HEK293 (cell line): ENCODE data around the gene ABLIM2.

ENCODE experiments used
- CTCF ChIA-PET: fragments of 350-600 bp; formaldehyde crosslinking; extraction: SDS; loops from one replicate; lab custom pipeline; 2021; ENCODE audit warnings: antibody characterized with exemption; lab: Yijun Ruan, JAX
- POLR2A ChIA-PET: fragments of 300-600 bp; formaldehyde crosslinking; extraction: SDS; loops from one replicate; lab custom pipeline; 2020; ENCODE audit warnings: antibody characterized with exemption, inconsistent platforms; lab: Yijun Ruan, JAX
- H3K27ac ChIP-seq: fragments of 200-500 bp; sonication (Bioruptor generic); 2 replicates; pipeline ENCODE4 v1.5.1; 2014; ENCODE audit warnings: low read depth, low read length, control low read depth, inconsistent platforms; ENCODE audit errors: extremely low read depth
- H3K36me3 ChIP-seq, 2 experiments: fragments of 200-500 bp in 1 of 2; sonication (Bioruptor generic) in 1 of 2; 1 replicate in 1 of 2; 2 replicates in 1 of 2; pipeline ENCODE4 v1.5.1; 2014 to 2017; ENCODE audit warnings: inconsistent platforms in 2 of 2, low read length in 2 of 2; ENCODE audit not compliant: control insufficient read depth in 2 of 2, insufficient read depth in 1 of 2
- H3K4me1 ChIP-seq: fragments of 200-500 bp; sonication (Bioruptor generic); 2 replicates; pipeline ENCODE4 v1.5.1; 2014; ENCODE audit warnings: mild to moderate bottlenecking, low read length, inconsistent platforms; ENCODE audit not compliant: control insufficient read depth, insufficient read depth
- H3K4me3 ChIP-seq: 2 replicates; pipeline ENCODE4 v1.5.1; 2011; ENCODE audit warnings: low read depth, mild to moderate bottlenecking, control low read depth, low read length, moderate library complexity
- H3K9me3 ChIP-seq: fragments of 200-500 bp; sonication (Bioruptor generic); 2 replicates; pipeline ENCODE4 v1.5.1; 2014; ENCODE audit warnings: low read depth, low read length, inconsistent platforms; ENCODE audit not compliant: control insufficient read depth, insufficient read depth
- HOXA7 ChIP-seq: sonication (generic); formaldehyde crosslinking; IDR thresholded peaks from 2 replicates; pipeline ENCODE4 v1.8.1; 2022; ENCODE audit warnings: missing genetic modification reagents, borderline replicate concordance
- IKZF3 ChIP-seq: fragments of 450-650 bp; IDR thresholded peaks from 2 replicates; pipeline ENCODE4 v1.5.0; 2018; ENCODE audit warnings: missing biosample characterization, mild to moderate bottlenecking, missing genetic modification characterization, moderate library complexity
- PATZ1 ChIP-seq: fragments of 450-650 bp; formaldehyde crosslinking; IDR thresholded peaks from 2 replicates; pipeline ENCODE4 v1.5.1; 2016; ENCODE audit warnings: missing biosample characterization, missing genetic modification characterization
- SP3 ChIP-seq: fragments of 450-650 bp; formaldehyde crosslinking; IDR thresholded peaks from 2 replicates; pipeline ENCODE4 v1.5.1; 2016; ENCODE audit warnings: missing biosample characterization, missing genetic modification characterization
- ZBTB21 ChIP-seq: fragments of 450-650 bp; formaldehyde crosslinking; IDR thresholded peaks from 2 replicates; pipeline ENCODE4 v1.5.1; 2017; ENCODE audit warnings: missing biosample characterization, missing genetic modification characterization
- ZFHX2 ChIP-seq: fragments of 450-650 bp; formaldehyde crosslinking; conservative IDR thresholded peaks from 2 replicates; pipeline ENCODE4 v1.5.1; 2016; ENCODE audit warnings: missing biosample characterization, missing genetic modification characterization
- ZFP37 ChIP-seq: fragments of 450-650 bp; formaldehyde crosslinking; IDR thresholded peaks from 2 replicates; pipeline ENCODE4 v1.5.1; 2016; ENCODE audit warnings: missing biosample characterization, missing genetic modification characterization
- ZNF133 ChIP-seq: fragments of 450-650 bp; formaldehyde crosslinking; IDR thresholded peaks from 2 replicates; pipeline ENCODE4 v1.5.1; 2016; ENCODE audit warnings: missing biosample characterization, missing genetic modification characterization
- ZNF221 ChIP-seq: fragments of 450-650 bp; formaldehyde crosslinking; IDR thresholded peaks from 2 replicates; pipeline ENCODE4 v1.5.1; 2017; ENCODE audit warnings: missing biosample characterization, missing genetic modification characterization, borderline replicate concordance
- ZNF23 ChIP-seq: fragments of 450-650 bp; formaldehyde crosslinking; IDR thresholded peaks from 2 replicates; pipeline ENCODE4 v1.5.1; 2016; ENCODE audit warnings: missing biosample characterization, missing genetic modification characterization, borderline replicate concordance
- ZNF26 ChIP-seq: fragments of 450-650 bp; formaldehyde crosslinking; IDR thresholded peaks from 2 replicates; pipeline ENCODE4 v1.5.1; 2016; ENCODE audit warnings: missing biosample characterization, missing genetic modification characterization
- ZNF350 ChIP-seq: fragments of 450-650 bp; formaldehyde crosslinking; IDR thresholded peaks from 2 replicates; pipeline ENCODE4 v1.5.0; 2017; ENCODE audit warnings: missing biosample characterization, mild to moderate bottlenecking, missing genetic modification characterization
- ZNF426 ChIP-seq: fragments of 450-650 bp; formaldehyde crosslinking; IDR thresholded peaks from 2 replicates; pipeline ENCODE4 v1.5.1; 2017; ENCODE audit warnings: missing biosample characterization, missing genetic modification characterization, mild to moderate bottlenecking, inconsistent platforms, moderate library complexity
- ZNF621 ChIP-seq: fragments of 450-650 bp; formaldehyde crosslinking; IDR thresholded peaks from 2 replicates; pipeline ENCODE4 v1.5.1; 2017; ENCODE audit warnings: missing biosample characterization, missing genetic modification characterization
- ZNF791 ChIP-seq: fragments of 450-650 bp; formaldehyde crosslinking; IDR thresholded peaks from 2 replicates; pipeline ENCODE4 v1.5.1; 2016; ENCODE audit warnings: missing biosample characterization, missing genetic modification characterization
- ZSCAN4 ChIP-seq: fragments of 450-650 bp; formaldehyde crosslinking; IDR thresholded peaks from 2 replicates; pipeline ENCODE4 v1.5.1; 2017; ENCODE audit warnings: missing biosample characterization, missing genetic modification characterization
- TF ChIP-seq, protein P1 (sequence below): fragments of 450-650 bp; formaldehyde crosslinking; IDR thresholded peaks from 2 replicates; pipeline ENCODE4 v1.5.1; 2016; ENCODE audit warnings: missing biosample characterization, missing genetic modification characterization
- TF ChIP-seq, protein P2 (sequence below): fragments of 450-650 bp; formaldehyde crosslinking; IDR thresholded peaks from 2 replicates; pipeline ENCODE4 v1.5.1; 2017; ENCODE audit warnings: missing biosample characterization, mild to moderate bottlenecking, missing genetic modification characterization, moderate library complexity
- TF ChIP-seq, protein P3 (sequence below): fragments of 450-650 bp; formaldehyde crosslinking; IDR thresholded peaks from 2 replicates; pipeline ENCODE4 v1.5.1; 2017; ENCODE audit warnings: missing biosample characterization, missing genetic modification characterization

ABLIM2 gene

DNA sequence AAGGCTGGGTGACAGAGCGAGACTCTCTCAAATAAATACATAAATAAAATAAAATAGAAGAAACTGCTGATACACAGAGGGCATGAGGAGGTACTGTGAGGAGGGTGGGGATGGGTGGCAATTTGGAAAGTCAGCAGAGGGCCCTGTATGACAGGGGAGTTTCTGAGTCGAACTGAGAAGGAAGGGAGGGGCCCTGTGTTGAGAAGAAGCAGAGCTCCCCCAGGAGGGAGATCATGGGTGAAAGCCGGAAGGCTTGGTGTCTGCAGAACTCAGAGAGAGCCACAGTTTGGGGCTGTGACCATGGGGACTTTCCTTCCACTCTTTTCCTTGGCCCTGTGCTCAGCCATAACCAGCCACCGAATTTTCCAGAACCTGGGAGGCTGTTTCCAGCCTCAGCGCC, 194.2 kb downstream of the ABLIM2 start:
- no peaks in the 10 kb centered on the region for H3K36me3 ChIP-seq
- TF ChIP-seq ZNF621: no peak
- TF ChIP-seq SP3 (tag by site-specific recombination): no peak
- no peak for TF ChIP-seq ZNF426 (tag by site-specific recombination)
- TF ChIP-seq ZNF23 (tag by site-specific recombination): no peak
- no peak for TF ChIP-seq ZFHX2 (tag by site-specific recombination)
- no peak for TF ChIP-seq ZBTB21
- TF ChIP-seq ZFP37 (tag by site-specific recombination): no peak
- TF ChIP-seq, protein P1, sequence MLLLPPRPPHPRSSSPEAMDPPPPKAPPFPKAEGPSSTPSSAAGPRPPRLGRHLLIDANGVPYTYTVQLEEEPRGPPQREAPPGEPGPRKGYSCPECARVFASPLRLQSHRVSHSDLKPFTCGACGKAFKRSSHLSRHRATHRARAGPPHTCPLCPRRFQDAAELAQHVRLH (tag by site-specific recombination): no peak
- TF ChIP-seq HOXA7 (CRISPR knock-in tag): no peak
- TF ChIP-seq ZNF791: no peak
- TF ChIP-seq ZSCAN4: no peak
- TF ChIP-seq, protein P2, sequence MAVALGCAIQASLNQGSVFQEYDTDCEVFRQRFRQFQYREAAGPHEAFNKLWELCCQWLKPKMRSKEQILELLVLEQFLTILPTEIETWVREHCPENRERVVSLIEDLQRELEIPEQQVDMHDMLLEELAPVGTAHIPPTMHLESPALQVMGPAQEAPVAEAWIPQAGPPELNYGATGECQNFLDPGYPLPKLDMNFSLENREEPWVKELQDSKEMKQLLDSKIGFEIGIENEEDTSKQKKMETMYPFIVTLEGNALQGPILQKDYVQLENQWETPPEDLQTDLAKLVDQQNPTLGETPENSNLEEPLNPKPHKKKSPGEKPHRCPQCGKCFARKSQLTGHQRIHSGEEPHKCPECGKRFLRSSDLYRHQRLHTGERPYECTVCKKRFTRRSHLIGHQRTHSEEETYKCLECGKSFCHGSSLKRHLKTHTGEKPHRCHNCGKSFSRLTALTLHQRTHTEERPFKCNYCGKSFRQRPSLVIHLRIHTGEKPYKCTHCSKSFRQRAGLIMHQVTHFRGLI (tag by site-specific recombination): no peak
- TF ChIP-seq ZNF221 (tag by site-specific recombination): no peak
- no peak for TF ChIP-seq PATZ1
- no peak for TF ChIP-seq ZNF26 (tag by site-specific recombination)
- TF ChIP-seq ZNF350 (tag by site-specific recombination): no peak
- no peak for TF ChIP-seq IKZF3 (tag by site-specific recombination)
- TF ChIP-seq, protein P3, sequence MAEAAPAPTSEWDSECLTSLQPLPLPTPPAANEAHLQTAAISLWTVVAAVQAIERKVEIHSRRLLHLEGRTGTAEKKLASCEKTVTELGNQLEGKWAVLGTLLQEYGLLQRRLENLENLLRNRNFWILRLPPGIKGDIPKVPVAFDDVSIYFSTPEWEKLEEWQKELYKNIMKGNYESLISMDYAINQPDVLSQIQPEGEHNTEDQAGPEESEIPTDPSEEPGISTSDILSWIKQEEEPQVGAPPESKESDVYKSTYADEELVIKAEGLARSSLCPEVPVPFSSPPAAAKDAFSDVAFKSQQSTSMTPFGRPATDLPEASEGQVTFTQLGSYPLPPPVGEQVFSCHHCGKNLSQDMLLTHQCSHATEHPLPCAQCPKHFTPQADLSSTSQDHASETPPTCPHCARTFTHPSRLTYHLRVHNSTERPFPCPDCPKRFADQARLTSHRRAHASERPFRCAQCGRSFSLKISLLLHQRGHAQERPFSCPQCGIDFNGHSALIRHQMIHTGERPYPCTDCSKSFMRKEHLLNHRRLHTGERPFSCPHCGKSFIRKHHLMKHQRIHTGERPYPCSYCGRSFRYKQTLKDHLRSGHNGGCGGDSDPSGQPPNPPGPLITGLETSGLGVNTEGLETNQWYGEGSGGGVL (tag by site-specific recombination): no peak
- no peak for TF ChIP-seq ZNF133 (tag by site-specific recombination)
- no peak overlapping the region for H3K4me3 ChIP-seq
- H3K27ac ChIP-seq: no peak overlapping the region
- POLR2A ChIA-PET: no interaction called here
- H3K4me1 ChIP-seq: no peaks in the 10 kb centered on the region
- CTCF ChIA-PET: no interaction called here
- H3K9me3 ChIP-seq: no peaks in the 10 kb centered on the region
